HG02642 (cell line): Measurements from ENCODE around the gene AGR3.

Experiments used
- ATAC-seq: cut with Tn5 transposase; IDR thresholded peaks from one replicate; pipeline ENCODE4 v1.9.1; 2021; ENCODE audit warnings: mild to moderate bottlenecking; ENCODE audit not compliant: unreplicated experiment, poor library complexity

The AGR3 gene

GRCh38 chr7:16838891-16839290 lies 42.9 kb downstream of the AGR3 start:
- ATAC-seq: no peak

GRCh38 chr7:16838386-16838785 lies 43.4 kb downstream of the AGR3 start:
- ATAC-seq: no peak

GRCh38 chr7:16836481-16836880 lies 45.3 kb downstream of the AGR3 start:
- ATAC-seq: no peak

- no peak for ATAC-seq
Observed at GRCh38 chr7:16833373-16833772, 48.4 kb downstream of the AGR3 start.

GRCh38 chr7:16826060-16826459 lies 55.7 kb downstream of the AGR3 start:
- ATAC-seq: no peak

- no peak for ATAC-seq
Observed at GRCh38 chr7:16822029-16822428, 59.8 kb downstream of the AGR3 start.

GRCh38 chr7:16818732-16819131 lies 63.1 kb downstream of the AGR3 start:
- no peak for ATAC-seq

- ATAC-seq: no peak
Observed at GRCh38 chr7:16817536-16817935, 64.2 kb downstream of the AGR3 start.

- ATAC-seq: no peak
Observed at GRCh38 chr7:16816824-16817223, 65.0 kb downstream of the AGR3 start.

GRCh38 chr7:16815001-16815400 lies 66.8 kb downstream of the AGR3 start:
- no peak for ATAC-seq

GRCh38 chr7:16813232-16813616 lies 68.6 kb downstream of the AGR3 start:
- no peak for ATAC-seq

GRCh38 chr7:16812542-16813231 lies 69.1 kb downstream of the AGR3 start:
- ATAC-seq: no peak

- no peak for ATAC-seq
Observed at GRCh38 chr7:16811551-16811950, 70.2 kb downstream of the AGR3 start.

- no peak for ATAC-seq
Observed at GRCh38 chr7:16810573-16810972, 71.2 kb downstream of the AGR3 start.

- ATAC-seq: no peak
Observed at GRCh38 chr7:16810112-16810511, 71.7 kb downstream of the AGR3 start.
